CMK (cell line): ENCODE results near the gene G3BP1.
"Not testable (repeated sequence)": the region's sequence is repeated elsewhere in the genome, so short reads cannot be mapped to it uniquely, and the experiment has no call there.

ENCODE experiments used
- DNase-seq: peaks from one replicate; pipeline ENCODE4 v3.0.0-alpha.2; 2010; ENCODE audit warnings: low read depth

The G3BP1 gene

DNA sequence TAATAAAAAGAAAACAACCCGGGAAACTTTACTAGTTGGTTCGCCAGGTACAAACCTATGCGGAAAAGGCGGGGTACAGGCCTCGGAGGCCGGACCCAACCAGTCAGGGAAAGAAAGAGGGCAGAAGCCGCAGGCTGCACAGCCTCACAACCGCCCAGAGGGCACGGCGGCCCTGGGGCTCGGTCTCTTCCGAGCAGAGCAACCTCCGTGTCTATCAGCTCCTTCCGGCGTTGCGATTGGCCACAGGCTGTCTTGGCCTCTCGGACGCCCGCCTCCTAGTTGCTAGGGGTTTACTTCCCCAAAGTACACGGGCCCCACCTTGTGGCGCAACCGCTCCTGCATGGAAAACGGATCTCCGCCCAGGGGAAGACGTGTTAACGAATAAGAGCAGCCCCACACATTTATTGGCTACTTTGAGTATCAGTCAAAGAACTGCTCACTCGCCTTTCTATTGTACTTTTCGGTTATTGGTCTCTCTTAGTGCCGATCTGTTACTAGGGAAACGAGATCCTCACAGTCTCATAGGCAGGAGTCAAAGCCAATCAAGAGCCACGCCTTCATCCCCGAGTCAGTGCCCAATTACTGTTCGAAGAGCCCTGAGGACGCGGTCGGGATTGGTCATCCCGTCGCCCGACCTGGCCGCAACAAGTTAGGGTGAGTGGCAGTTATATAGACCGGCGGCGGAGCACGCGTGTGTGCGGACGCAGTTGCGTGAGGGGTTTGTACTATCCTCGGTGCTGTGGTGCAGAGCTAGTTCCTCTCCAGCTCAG is at the start of gene G3BP1:
G3BP1 (plus strand) TSS at position 696 of the 770 bp plus-strand sequence. CDS start 14,667 bp downstream, outside the sequence.
- peak; percentile 95 for DNase-seq

DNA sequence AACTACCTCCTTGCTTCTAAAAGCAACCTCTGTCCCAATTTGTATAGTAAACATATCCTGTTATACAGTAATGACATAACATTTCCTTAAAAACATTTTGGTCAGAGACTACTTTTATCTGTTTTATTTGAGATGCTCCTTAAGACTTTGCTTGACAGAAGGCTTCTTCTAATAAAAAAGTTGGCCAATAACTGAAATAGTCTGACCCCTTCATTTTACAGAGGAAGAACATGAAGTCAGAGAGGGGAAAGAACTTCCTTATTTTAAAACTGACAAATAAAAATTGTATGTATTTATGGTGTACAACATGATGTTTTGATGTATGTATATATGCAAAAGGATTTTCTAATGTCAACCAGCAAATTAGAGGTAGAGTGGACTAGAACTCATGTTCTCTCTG is 49.2 kb upstream of the G3BP1 start:
- DNase-seq, result no peak

DNA sequence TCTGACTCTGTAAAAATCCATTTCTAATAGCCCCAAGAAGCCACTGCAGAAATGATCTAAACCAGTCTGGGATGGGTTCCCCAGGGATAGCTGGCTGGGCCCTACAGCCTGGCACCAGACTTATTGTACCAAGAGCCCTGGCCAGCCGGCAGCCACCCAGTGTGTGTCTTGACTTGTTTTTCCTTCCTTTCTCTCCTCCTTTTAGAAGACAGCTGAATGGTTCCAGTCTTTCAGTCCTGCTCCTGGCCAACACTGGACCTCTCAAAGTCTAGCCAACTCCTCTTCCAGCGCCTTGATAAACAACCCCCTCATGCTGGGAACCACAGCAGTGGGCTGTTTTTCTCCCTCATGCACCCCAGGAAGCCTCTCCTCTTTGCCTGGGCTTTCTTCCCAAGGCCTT is 47.4 kb upstream of the G3BP1 start:
- no peak for DNase-seq

DNA sequence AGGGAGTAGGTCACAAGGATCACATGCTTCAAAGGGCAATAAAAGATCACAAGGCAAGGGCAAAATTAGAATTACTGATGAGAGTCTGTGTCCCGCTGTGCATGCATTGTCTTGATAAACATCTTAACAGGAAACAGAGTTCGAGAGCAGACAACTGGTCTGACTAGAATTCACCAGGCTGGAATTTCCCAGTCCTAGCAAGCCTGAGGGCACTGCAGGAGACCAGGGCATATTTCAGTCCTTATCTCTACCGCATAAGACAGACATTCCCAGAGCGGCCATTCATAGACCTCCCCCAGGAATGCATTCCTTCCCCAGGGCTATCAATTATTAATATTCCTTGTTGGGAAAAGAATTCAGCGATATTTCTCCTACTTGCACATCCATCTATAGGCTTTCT is 42.2 kb upstream of the G3BP1 start:
- not testable (repeated sequence) for DNase-seq

DNA sequence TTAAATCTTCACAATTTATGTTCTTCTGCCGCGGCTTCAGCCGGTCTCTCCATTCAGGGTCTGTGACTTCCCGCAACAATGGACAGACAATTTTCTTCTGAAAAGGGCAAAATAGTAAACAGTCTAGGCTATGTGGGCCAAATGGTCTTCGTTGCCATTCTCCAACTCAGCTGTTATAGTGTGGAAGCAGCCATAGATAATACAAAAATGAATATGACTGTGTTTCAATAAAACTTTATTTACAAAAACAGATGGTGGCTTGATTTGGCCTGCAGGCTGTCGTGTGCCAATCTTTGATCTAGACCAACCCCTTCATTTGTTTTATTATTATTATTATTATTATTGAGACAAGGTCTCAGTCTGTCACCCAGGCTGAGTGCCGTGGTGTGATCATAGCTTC is 41.4 kb upstream of the G3BP1 start:
- no peak for DNase-seq

DNA sequence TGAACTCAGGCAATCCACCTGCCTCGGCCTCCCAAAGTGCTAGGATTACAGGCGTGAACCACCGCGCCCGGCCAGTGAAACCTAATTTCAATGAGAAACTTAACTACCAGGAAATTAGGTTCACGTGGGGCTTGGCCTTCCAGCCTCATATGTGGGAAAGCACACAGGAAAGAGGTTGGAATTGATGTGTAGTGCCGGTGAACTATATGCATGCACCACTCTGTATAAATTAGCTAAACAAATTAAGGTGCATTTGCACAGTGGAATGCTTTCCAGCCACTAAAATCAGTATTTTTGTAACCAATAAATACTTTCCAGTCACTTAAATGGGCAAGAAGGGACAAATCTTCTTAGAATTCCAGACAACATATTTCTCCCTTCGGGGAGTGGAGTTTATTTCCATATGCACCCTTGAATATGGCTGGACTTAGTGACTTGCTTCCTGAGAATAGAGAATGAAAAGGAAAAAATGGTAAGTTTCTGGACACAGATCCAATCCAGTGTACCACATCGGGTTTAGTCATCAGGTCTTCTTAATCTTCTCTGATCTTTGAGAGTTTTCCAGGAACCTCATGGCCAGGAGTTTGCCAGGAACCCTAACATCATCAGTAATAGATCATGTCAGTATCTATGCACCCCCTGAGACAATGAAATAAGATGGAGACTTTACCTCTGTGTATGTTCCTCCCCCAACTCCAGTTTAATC is 38.2 kb upstream of the G3BP1 start:
- no peak for DNase-seq

DNA sequence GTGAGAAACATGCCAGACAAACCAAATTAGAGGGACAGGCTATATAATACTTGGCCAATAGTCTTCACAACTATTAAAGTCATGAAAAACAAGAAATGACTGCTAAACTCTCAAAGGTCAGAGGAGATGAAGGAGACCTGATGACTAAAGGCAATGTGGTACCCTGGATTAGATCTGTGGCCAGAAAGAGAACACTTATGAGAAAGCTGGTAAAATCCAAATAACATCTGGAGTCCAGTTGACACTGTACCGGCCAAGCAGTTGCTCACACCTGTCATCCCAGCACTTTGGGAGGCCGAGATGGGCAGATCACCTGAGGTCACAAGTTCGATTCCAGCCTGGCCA is 37.7 kb upstream of the G3BP1 start:
- DNase-seq, result no peak

DNA sequence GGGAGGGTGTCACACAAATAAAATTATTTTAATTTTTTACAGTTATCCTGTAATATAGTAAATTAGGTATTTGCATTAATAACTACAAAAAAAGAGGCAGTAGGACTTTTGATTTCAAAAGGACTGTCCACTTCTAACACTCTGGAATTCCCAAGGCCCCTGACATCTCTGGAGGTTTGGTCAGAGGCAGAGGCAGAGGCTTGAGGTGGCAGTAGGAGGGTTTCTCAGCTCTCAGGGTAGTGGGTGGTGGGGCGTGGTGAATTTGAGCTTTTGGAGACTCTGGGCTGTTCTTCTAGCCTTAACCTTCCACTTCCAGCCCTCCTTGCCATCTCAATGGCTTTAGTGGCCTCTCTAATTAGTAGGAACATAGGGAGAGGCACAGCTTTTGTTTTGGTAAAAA is 36.1 kb upstream of the G3BP1 start:
- DNase-seq, result no peak

DNA sequence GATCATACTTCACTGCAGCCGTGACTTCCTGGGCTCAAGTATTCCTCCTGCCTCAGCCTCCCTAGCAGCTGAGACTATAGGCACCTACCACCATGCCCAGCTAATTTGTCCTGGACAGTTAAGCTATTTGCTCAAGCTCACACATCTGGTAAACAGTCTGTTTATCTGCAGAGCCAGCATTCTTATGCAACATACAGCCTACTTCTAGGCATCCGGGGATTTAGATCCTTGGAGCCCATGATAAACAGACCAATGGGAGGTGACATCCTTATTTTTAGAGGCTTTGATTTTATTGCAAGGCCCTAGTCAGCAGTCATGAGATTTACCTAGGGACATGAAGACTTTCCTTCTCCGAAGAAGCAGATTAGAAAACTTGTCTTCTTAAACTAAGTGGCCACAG is 34.3 kb upstream of the G3BP1 start:
- DNase-seq, result no peak

DNA sequence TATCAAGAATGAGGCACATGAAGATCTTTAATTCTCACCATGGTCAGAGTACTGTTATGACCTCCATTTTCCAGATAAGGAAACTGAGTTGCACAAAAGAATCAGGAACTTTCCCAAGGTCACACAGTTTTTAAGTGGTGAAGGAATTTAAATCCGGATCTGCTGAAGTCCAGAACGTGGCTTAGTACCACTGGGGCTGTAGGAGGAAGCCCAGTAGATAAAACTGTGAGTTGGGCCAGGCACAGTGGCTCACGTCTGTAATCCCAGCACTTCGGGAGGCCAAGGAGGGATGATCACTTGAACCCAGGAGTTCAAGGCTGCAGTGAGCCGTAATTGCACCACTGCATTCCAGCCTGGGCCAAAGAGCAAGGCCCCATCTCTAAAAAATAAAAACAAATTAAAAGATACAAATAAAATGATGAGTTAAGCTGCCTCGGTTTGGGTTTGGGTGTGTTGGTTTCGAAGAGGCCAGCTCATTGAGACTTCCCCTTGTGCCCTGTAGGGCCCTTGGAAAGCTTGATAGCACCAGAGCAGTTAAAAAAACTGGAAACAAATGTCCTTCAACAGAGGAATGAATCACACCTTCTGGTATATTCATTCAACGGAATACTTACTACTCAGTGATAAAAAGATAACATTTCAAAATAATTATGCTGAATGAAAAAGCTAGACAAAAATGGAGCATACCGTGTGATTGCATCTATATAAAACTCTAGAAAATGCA is 33.5 kb upstream of the G3BP1 start:
- DNase-seq, result no peak

DNA sequence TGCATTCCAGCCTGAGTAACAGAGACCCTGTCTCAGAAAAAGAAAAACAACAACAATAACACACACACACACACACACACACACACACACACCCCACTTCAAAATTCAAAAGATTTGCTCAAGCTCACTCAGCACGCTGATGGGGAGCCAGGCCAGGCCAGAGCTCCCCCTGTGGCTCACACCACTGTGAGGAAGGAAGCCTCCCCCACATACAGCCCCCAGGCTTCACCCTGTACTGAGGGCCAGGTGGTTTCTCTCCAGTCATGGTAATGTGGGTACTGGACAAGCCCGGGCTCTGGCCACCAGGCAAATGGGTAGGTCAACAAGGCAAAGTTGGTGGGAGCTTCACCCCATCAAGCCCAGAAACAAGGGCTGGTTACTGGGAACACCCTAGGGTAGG is 32.4 kb upstream of the G3BP1 start:
- no peak for DNase-seq

DNA sequence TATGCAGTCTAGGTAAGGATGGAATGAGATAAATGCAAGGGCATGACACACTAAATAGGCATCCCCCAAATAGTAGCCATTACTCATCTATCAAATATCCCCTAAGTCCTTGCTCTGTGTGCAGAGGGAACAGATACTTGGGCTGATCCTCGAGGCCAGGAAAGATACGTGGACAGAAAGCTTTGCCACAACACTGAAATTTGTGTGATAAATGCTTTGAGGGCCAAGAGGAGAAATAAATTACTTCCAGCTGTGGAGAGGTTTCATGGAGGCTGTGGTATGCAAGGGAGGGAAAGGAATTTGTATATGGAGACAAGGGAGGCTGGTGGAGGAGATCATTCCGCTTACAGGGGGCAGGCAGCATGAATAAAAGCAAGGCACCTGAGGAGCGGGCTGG is 31.8 kb upstream of the G3BP1 start:
- DNase-seq, result no peak

DNA sequence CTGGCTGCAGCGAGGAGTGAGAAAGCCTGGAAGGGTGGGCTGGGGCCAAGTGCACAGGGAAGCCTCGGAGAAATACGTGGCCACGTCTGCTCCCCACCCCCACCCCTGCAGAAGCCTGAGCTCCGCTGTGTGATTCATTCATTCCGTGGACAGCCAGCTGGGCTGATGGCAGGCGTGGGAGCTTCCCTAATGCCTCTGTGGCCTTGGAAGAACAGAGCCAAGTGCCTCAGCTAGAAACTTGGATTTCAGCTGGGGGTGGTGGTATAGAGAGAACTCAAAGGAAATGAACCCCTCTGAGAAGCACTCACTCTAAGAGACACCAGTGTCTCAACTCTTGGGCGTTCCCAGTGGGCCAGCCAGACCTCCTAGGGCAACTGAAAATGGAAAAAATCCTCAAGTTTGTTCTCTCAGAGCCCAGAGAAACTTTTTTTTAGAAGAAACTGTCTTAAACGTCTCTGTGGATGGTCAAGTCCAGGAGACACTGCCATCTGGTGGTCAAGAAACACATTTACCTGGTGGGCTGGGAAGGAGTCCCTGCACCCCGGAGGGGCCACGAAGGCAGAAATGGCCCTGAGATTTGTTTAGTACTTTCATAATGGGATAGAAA is 31.3 kb upstream of the G3BP1 start:
- no peak for DNase-seq

DNA sequence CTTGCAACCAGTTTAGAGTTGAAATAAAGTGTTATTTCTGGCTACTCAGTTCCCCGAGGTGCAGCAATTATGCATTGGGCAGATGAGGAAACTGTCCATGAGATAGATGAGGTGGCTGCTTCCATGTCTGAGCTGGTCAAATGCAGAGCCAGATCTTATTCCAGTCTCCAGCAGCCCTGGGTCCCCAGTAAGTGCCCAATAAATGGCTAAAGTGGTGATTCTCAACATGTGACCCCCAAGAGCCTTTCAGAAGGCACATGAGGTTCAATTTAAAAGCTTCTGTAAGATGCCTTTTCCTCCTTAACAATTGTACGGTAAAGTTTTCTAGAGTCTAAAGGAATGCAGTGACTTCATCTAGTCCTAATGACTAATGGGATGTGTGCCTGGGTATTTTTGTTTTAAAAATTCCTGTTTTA is 30.8 kb upstream of the G3BP1 start:
- DNase-seq, result no peak

DNA sequence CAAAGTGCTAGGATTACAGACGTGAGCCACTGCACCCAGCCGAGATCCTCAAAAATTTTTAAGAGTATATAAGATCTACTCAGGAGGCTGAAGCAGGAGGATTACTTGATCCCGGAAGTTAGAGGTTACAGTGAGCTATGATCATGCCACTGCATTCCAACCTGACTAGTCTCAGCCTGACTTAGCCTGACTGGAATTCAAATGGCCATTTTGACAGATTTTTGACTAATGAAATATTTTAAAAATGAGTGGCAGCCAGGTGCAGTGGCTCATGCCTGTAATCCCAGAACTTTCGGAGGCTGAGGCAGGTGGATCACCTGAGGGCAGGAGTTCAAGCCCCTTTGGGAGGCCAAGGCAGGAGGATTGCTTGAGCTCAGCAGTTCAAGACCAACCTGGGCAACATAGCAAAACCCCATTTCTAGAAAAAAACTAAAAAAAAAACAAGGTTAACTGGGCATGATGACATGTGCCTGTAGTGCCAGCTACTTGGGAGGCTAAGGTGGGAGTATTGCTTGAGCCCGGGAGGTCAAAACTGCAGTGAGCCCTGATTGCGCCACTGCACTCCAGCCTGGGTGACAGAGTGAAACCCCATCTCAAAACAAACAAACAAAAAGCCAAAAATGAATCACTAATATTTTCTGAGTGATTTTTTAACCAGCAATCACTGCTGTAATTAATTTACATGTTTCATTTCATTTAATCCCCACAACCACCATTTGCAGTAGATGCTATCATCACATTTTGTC is 29.9 kb upstream of the G3BP1 start:
- no peak for DNase-seq

DNA sequence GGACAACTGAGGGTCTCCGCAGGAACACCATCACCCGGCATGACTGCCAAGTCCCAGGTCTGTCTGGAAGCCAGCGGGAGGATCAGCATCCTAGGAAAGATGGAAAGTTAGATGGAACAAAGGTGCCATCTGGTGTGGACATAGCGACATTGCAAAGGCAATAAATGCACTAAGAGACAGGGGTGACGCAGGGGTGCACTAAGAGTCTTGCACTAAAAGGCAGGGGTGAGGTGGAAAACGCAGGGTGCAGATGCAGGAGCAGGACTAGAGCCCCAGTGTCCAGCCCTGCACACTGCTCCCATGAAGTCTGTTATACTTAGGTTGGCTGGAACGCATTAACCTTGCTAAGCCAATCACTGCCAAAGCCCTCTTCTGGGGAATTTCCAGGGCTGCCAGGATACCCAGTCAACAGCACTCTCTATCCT is 28.9 kb upstream of the G3BP1 start:
- DNase-seq, result no peak

DNA sequence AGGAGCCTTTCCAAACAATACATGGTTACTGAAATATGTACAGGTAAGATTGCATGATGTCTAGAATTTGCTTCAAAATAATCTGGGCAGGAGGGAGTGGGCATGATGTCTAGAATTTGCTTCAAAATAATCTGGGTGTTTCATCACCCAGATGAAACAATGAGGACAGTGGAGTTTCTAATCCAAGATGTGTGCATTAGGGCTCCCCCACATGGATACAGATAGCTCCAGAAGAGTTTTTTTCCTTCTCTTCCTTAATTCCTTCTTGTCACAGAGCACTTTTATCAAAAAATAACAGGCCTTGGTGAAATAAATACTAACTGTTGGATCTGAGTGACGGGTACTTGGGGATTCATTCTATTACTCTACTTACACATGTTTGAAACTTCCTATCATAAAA is 28.2 kb upstream of the G3BP1 start:
- no peak for DNase-seq

DNA sequence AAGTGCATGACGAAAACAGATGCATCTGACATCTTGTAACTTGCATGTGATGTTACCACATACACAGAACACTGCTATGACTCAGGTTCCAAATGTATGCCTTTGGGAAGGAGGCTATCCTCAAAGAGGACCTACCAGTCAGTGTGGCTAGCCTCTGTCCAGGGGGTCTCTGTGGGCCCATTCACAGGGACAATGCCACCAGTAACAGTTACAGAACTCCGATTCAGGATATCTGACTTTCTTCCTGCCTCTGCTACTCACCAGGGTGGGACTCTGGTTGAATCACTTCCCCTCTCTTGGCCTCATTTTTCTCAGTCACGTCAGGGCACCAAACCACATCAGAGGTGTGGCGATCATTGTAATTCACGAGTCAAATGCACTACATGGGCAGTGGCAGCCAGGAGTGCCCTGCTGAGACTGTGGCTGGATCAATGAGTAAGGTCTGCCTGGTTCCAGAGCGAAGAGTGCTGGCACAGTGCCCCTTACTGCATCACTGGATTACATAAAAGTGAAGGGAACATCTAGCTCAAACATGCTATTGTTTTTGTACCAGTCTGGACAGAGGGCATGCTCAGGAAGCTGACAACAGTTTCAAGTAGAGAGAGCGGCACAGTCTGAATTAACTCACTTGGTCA is 26.6 kb upstream of the G3BP1 start:
- DNase-seq, result no peak

DNA sequence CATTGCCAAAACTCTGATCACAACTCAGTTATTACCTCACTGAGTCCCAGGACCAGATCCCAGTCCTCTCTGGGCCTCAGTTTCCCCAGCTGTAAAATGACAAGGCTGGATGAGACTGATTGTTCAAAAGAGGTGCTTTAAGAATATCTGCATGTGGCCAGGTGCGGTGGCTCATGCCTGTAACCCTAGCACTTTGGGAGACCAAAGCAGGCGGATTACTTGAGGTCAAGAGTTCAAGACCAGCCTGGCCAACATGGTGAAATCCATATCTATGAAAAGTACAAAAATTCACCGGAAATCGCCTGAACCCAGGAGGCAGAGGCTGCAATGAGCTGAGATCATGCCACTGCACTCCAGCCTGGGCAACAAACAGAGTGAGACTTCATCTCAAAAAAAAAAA is 21.6 kb upstream of the G3BP1 start:
- DNase-seq, result no peak

DNA sequence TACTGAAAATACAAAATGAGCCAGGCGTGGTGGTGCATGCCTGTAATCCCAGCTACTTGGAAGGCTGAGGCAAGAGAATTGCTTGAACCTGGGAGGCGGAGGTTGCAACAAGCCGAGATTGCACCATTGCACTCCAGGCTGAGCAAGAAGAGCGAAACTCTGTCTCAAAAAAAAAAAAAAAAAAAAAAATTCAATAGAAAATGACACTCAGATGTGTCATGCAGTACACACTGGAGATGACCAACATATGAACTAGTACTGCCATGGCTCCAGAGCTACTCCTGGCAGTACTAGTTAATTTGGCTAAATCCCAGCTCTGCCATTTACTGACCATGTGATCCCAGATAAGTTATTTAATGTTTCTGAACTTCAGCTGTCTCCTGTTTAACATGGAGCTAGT is 20.7 kb upstream of the G3BP1 start:
- DNase-seq, result no peak

DNA sequence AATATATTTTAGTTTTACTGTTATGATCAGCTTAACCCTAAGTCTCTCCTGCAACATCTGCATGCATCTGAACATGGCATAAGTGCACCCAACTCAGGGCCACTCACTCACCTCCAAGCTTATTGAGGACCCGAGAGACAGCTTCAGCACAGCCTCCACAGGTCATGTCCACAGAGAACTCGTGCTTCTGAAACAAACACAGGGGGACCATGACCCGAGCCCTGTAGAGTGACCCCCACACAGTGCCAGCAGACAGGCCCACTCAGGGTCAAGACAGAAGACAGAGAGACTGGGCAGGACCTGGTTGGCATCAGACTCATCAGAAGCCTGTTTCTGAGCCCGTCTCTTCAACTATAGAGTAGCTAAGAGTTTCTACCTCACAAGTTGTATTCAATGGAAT is 20.2 kb upstream of the G3BP1 start:
- DNase-seq, result no peak

DNA sequence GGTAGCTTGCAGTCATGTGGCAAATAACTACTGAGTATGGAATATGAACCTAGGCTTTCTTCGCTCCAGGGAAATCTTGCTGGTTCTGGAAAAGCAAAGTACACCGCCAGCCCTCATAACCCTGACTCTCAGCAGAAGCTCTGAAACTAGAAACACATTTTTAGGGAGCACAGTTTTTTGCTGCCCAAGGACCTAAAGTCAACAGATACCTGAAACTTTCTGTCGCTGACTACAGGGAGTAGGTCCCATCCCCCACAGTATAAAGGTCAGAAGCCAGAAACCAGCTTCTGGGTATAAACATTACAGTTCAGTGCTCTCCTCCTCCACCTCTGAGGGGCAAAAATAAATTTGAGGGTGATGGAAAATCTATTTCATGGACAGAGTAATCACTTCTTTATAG is 16.4 kb upstream of the G3BP1 start:
- DNase-seq, result no peak
